ENCODE data around the gene ADGRG6.

- TF ChIP-seq CTCF (IDR thresholded peaks at IDR 0.05) (no peak), POLR2AphosphoS5 (IDR thresholded peaks at IDR 0.05; ENCODE audit: low read depth, low read length) (no peak), SIN3A (IDR thresholded peaks at IDR 0.05; ENCODE audit: borderline replicate concordance, insufficient read depth, low read depth, low read length) (no peak), TCF7L2 (IDR thresholded peaks at IDR 0.05; ENCODE audit: low read depth, low read length) (no peak)
- TF ChIP-seq, protein P1, sequence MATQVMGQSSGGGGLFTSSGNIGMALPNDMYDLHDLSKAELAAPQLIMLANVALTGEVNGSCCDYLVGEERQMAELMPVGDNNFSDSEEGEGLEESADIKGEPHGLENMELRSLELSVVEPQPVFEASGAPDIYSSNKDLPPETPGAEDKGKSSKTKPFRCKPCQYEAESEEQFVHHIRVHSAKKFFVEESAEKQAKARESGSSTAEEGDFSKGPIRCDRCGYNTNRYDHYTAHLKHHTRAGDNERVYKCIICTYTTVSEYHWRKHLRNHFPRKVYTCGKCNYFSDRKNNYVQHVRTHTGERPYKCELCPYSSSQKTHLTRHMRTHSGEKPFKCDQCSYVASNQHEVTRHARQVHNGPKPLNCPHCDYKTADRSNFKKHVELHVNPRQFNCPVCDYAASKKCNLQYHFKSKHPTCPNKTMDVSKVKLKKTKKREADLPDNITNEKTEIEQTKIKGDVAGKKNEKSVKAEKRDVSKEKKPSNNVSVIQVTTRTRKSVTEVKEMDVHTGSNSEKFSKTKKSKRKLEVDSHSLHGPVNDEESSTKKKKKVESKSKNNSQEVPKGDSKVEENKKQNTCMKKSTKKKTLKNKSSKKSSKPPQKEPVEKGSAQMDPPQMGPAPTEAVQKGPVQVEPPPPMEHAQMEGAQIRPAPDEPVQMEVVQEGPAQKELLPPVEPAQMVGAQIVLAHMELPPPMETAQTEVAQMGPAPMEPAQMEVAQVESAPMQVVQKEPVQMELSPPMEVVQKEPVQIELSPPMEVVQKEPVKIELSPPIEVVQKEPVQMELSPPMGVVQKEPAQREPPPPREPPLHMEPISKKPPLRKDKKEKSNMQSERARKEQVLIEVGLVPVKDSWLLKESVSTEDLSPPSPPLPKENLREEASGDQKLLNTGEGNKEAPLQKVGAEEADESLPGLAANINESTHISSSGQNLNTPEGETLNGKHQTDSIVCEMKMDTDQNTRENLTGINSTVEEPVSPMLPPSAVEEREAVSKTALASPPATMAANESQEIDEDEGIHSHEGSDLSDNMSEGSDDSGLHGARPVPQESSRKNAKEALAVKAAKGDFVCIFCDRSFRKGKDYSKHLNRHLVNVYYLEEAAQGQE (IDR thresholded peaks at IDR 0.05; ENCODE audit: insufficient read depth in 1 of 2, low read depth in 2 of 2, low read length in 1 of 2) = no peak
These were observed 46.0 kb upstream of the ADGRG6 start for GRCh38 chr6:142255785-142256184.
